ENCODE measurements around the gene OR4P4.

DNA sequence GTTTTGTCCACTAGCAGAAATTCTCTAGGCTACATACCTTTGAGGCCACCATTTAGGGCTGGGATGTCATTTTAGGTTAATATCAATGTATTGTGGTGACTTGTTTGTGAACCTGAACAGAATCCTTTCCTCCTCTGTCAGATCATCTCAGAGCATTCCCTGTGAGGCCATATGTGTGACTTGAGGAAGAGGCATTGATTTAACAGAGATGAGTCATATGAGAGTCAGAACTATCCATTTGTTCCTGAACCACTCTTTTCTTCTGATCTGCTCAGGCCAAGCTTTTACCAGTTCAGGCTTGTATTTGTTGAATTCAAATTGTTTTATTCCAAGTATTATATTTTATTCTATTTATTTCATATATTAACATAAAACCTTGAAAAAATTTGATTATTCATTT is 20.2 kb downstream of the OR4P4 start:
- no peak for TF ChIP-seq SIN3A (IDR thresholded peaks at IDR 0.05; ENCODE audit: low read depth, low read length)
- no peak for TF ChIP-seq POLR2AphosphoS5 (IDR thresholded peaks at IDR 0.05; ENCODE audit: low read length)
- TF ChIP-seq KLF5 (IDR thresholded peaks at IDR 0.05; ENCODE audit: partially characterized antibody): no peak
- TF ChIP-seq, protein P1, sequence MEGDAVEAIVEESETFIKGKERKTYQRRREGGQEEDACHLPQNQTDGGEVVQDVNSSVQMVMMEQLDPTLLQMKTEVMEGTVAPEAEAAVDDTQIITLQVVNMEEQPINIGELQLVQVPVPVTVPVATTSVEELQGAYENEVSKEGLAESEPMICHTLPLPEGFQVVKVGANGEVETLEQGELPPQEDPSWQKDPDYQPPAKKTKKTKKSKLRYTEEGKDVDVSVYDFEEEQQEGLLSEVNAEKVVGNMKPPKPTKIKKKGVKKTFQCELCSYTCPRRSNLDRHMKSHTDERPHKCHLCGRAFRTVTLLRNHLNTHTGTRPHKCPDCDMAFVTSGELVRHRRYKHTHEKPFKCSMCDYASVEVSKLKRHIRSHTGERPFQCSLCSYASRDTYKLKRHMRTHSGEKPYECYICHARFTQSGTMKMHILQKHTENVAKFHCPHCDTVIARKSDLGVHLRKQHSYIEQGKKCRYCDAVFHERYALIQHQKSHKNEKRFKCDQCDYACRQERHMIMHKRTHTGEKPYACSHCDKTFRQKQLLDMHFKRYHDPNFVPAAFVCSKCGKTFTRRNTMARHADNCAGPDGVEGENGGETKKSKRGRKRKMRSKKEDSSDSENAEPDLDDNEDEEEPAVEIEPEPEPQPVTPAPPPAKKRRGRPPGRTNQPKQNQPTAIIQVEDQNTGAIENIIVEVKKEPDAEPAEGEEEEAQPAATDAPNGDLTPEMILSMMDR (IDR thresholded peaks at IDR 0.05 in 2 of 3, conservative IDR thresholded peaks at IDR 0.05 in 1 of 3; ENCODE audit: control insufficient read depth in 2 of 3, extremely low read depth in 1 of 3, insufficient read depth in 1 of 3, low read depth in 3 of 3, low read length in 3 of 3): no peak
- no peak for TF ChIP-seq SUZ12 (IDR thresholded peaks at IDR 0.05; ENCODE audit: unreplicated experiment)
- TF ChIP-seq, protein P2, sequence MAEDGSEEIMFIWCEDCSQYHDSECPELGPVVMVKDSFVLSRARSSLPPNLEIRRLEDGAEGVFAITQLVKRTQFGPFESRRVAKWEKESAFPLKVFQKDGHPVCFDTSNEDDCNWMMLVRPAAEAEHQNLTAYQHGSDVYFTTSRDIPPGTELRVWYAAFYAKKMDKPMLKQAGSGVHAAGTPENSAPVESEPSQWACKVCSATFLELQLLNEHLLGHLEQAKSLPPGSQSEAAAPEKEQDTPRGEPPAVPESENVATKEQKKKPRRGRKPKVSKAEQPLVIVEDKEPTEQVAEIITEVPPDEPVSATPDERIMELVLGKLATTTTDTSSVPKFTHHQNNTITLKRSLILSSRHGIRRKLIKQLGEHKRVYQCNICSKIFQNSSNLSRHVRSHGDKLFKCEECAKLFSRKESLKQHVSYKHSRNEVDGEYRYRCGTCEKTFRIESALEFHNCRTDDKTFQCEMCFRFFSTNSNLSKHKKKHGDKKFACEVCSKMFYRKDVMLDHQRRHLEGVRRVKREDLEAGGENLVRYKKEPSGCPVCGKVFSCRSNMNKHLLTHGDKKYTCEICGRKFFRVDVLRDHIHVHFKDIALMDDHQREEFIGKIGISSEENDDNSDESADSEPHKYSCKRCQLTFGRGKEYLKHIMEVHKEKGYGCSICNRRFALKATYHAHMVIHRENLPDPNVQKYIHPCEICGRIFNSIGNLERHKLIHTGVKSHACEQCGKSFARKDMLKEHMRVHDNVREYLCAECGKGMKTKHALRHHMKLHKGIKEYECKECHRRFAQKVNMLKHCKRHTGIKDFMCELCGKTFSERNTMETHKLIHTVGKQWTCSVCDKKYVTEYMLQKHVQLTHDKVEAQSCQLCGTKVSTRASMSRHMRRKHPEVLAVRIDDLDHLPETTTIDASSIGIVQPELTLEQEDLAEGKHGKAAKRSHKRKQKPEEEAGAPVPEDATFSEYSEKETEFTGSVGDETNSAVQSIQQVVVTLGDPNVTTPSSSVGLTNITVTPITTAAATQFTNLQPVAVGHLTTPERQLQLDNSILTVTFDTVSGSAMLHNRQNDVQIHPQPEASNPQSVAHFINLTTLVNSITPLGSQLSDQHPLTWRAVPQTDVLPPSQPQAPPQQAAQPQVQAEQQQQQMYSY (CRISPR knock-in tag; IDR thresholded peaks at IDR 0.05): no peak
- TF ChIP-seq EP300 (IDR thresholded peaks at IDR 0.05; ENCODE audit: borderline replicate concordance in 1 of 2, control insufficient read depth in 1 of 2, low read depth in 2 of 2, low read length in 2 of 2): no peak
- TF ChIP-seq, protein P3, sequence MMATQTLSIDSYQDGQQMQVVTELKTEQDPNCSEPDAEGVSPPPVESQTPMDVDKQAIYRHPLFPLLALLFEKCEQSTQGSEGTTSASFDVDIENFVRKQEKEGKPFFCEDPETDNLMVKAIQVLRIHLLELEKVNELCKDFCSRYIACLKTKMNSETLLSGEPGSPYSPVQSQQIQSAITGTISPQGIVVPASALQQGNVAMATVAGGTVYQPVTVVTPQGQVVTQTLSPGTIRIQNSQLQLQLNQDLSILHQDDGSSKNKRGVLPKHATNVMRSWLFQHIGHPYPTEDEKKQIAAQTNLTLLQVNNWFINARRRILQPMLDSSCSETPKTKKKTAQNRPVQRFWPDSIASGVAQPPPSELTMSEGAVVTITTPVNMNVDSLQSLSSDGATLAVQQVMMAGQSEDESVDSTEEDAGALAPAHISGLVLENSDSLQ (IDR thresholded peaks at IDR 0.05): no peak

Data from GM12878 (cell line).